HCT116 (cell line): Measurements from ENCODE around the gene NEK9. TPM values are rescaled to one million over a fixed set of nuclear protein-coding genes. Genes with fewer than 3 reads are reported as not detected.

ENCODE experiments used
- ATAC-seq: fragments of 200-7000 bp; cut with Tn5 transposase; 2 replicates; pipeline ENCODE4 v1.9.1; 2020; ENCODE audit warnings: mild to moderate bottlenecking, moderate library complexity
- BruUV-seq: library from RNA; stranded (reverse); fragments of 400-500 nt; replicated peaks from 2 replicates; lab custom pipeline; 2021; lab: Mats Ljungman, UMichigan
- CTCF ChIA-PET: fragments of 300-600 bp; sonication (Branson Sonifier 250); formaldehyde crosslinking; loops from one replicate; lab custom pipeline; 2021; ENCODE audit warnings: antibody characterized with exemption; lab: Charles Lee
- POLR2A ChIA-PET: fragments of 300-600, 350-600 bp; sonication (Branson Sonifier 250); formaldehyde crosslinking; loops from one replicate; lab custom pipeline; 2021; ENCODE audit warnings: antibody characterized with exemption; lab: Charles Lee
- RAD21 ChIA-PET, 2 experiments: fragments of 300-600 bp; sonication (Branson Sonifier 250); formaldehyde crosslinking; loops; one replicate each; lab custom pipeline; 2023; ENCODE audit warnings: low total read pairs in 2 of 2; ENCODE audit not compliant: uncharacterized antibody in 2 of 2, unreplicated experiment in 2 of 2, low non-redundant PET in 1 of 2; lab: Charles Lee
- DNase-seq: peaks from one replicate; pipeline ENCODE4 v3.0.0-alpha.2; 2010; ENCODE audit warnings: low read depth, low spot score
- H2AFZ ChIP-seq: fragments of 200-600 bp; shearing (Covaris generic), sonication (generic); 2 replicates; pipeline ENCODE4 v1.6.1; 2017; ENCODE audit warnings: low read depth, mixed run types, mixed read lengths, antibody characterized with exemption, low read length; ENCODE audit not compliant: poor library complexity, severe bottlenecking
- H3K27ac ChIP-seq: 2 replicates; pipeline ENCODE4 v1.5.1; 2012; ENCODE audit warnings: low read depth, low read length
- H3K27me3 ChIP-seq: fragments of 200-600 bp; sonication (generic); 2 replicates; pipeline ENCODE4 v1.6.1; 2016; ENCODE audit warnings: mixed run types, low read length, mixed read lengths; ENCODE audit not compliant: insufficient read depth
- H3K36me3 ChIP-seq, 2 experiments: fragments of 200-500 bp in 1 of 2; fragments of 200-600 bp in 1 of 2; sonication (Bioruptor generic) in 1 of 2; sonication (generic) in 1 of 2; 2 replicates each; pipeline versions ENCODE4 v1.5.1 to v1.6.1; 2014 to 2016; ENCODE audit warnings: low read length in 2 of 2, inconsistent platforms in 1 of 2, mixed read lengths in 1 of 2, mixed run types in 1 of 2; ENCODE audit not compliant: insufficient read depth in 2 of 2, control insufficient read depth in 1 of 2
- H3K4me1 ChIP-seq, 2 experiments: fragments of 200-600 bp in 1 of 2; sonication (generic) in 1 of 2; 2 replicates each; pipeline versions ENCODE4 v1.5.1 to v1.6.1; 2012 to 2017; ENCODE audit warnings: low read length in 2 of 2, inconsistent platforms in 1 of 2, mild to moderate bottlenecking in 1 of 2, mixed read lengths in 1 of 2, mixed run types in 1 of 2, moderate library complexity in 1 of 2; ENCODE audit not compliant: insufficient read depth in 2 of 2, control insufficient read depth in 1 of 2
- H3K4me2 ChIP-seq: fragments of 200-600 bp; sonication (generic); 2 replicates; pipeline ENCODE4 v1.6.1; 2017; ENCODE audit warnings: mixed run types, low read length, mixed read lengths
- H3K4me3 ChIP-seq, 2 experiments: fragments of 200-600 bp in 1 of 2; sonication (generic) in 1 of 2; replicated peaks in 1 of 2; 2 replicates each; pipeline ENCODE4 v1.5.1; 2011 to 2016; ENCODE audit warnings: low read length in 2 of 2, control low read depth in 1 of 2, low read depth in 1 of 2, mild to moderate bottlenecking in 1 of 2, mixed read lengths in 1 of 2, mixed run types in 1 of 2
- H3K79me2 ChIP-seq: fragments of 200-600 bp; sonication (generic); 2 replicates; pipeline ENCODE4 v1.6.1; 2017; ENCODE audit warnings: mild to moderate bottlenecking, mixed run types, low read length, moderate library complexity, mixed read lengths; ENCODE audit not compliant: insufficient read depth
- H3K9ac ChIP-seq: fragments of 200-600 bp; sonication (generic); 2 replicates; pipeline ENCODE4 v1.6.1; 2016; ENCODE audit warnings: low read length, mixed read lengths
- H3K9me2 ChIP-seq: fragments of 200-600 bp; sonication (generic), shearing (Covaris generic); 2 replicates; pipeline ENCODE4 v1.6.1; 2017; ENCODE audit warnings: mixed run types, mild to moderate bottlenecking, moderate library complexity; ENCODE audit not compliant: insufficient read depth
- H3K9me3 ChIP-seq, 2 experiments: fragments of 200-500 bp in 1 of 2; fragments of 200-600 bp in 1 of 2; sonication (Bioruptor generic) in 1 of 2; sonication (generic) in 1 of 2; 2 replicates each; pipeline ENCODE4 v1.6.1; 2014 to 2017; ENCODE audit warnings: low read length in 2 of 2, mixed read lengths in 2 of 2, inconsistent platforms in 1 of 2, low read depth in 1 of 2, mild to moderate bottlenecking in 1 of 2, mixed run types in 1 of 2, moderate library complexity in 1 of 2; ENCODE audit not compliant: control insufficient read depth in 1 of 2, insufficient read depth in 1 of 2
- H4K20me1 ChIP-seq: fragments of 200-600 bp; sonication (generic), shearing (Covaris generic); 2 replicates; pipeline ENCODE4 v1.6.1; 2017; ENCODE audit warnings: mixed run types, mild to moderate bottlenecking, moderate library complexity; ENCODE audit not compliant: insufficient read depth
- CEBPB ChIP-seq: IDR thresholded peaks from 2 replicates; pipeline ENCODE4 v1.6.1; 2012; ENCODE audit warnings: low read depth
- EGR1 ChIP-seq: IDR thresholded peaks from 2 replicates; pipeline ENCODE4 v1.6.1; 2012; ENCODE audit warnings: low read depth
- JUND ChIP-seq: IDR thresholded peaks from 2 replicates; pipeline ENCODE4 v1.6.1; 2012
- POLR2A ChIP-seq: IDR thresholded peaks from 2 replicates; pipeline ENCODE4 v1.7.0; 2011; ENCODE audit warnings: borderline replicate concordance; ENCODE audit not compliant: insufficient read depth, insufficient read length; ENCODE audit errors: extremely low read depth
- REST ChIP-seq: IDR thresholded peaks from 2 replicates; pipeline ENCODE4 v1.6.1; 2012; ENCODE audit warnings: low read depth
- SP1 ChIP-seq: IDR thresholded peaks from 2 replicates; pipeline ENCODE4 v1.6.1; 2012; ENCODE audit warnings: low read depth
- ZNF274 ChIP-seq: fragments of 200-500 bp; sonication (Bioruptor generic); IDR thresholded peaks from 2 replicates; pipeline ENCODE4 v1.6.1; 2014; ENCODE audit warnings: mild to moderate bottlenecking, low read depth, low read length, inconsistent platforms
- intact Hi-C: fragments of 100-400 bp; cut with micrococcal nuclease; formaldehyde crosslinking; loops from 2 replicates; pipeline ENCODE4 v1.10.0; 2022
- total RNA-seq: library from RNA; stranded (reverse); gene quantifications from one replicate; pipeline ENCODE4 v1.2.1, GENCODE V29; 2021; ENCODE audit not compliant: unreplicated experiment

NEK9 gene
- total RNA-seq, 1 experiment from 2014 or later, result 64.4 TPM

- no peaks in the 10 kb centered on the region for H4K20me1 ChIP-seq
- DNase-seq, result no peak
- no peak overlapping the region for H3K4me3 ChIP-seq
- peaks cover 0 to 4% of the 10 kb centered on the region in 2 experiments; a peak in 1 of 4 replicates for H3K4me1 ChIP-seq
- H3K27ac ChIP-seq, result no peak overlapping the region
- intact Hi-C loops, result no loop called here
- no peaks in the 10 kb centered on the region for H3K27me3 ChIP-seq
- H3K4me2 ChIP-seq, result no peak overlapping the region
- H2AFZ ChIP-seq, result no peak overlapping the region
- no peaks in the 10 kb centered on the region for H3K9me2 ChIP-seq
- TF ChIP-seq REST (no peak), CEBPB (no peak), SP1 (no peak), JUND (no peak), POLR2A (no peak), ZNF274 (no peak), EGR1 (no peak)
- peaks cover 97% of the 10 kb centered on the region for H3K79me2 ChIP-seq
- ATAC-seq, result no peak
- POLR2A ChIA-PET, result no interaction called here
- no peaks in the 10 kb centered on the region for H3K36me3 ChIP-seq
- RAD21 ChIA-PET, result no interaction called here
- no TSS peak for BruUV-seq
- H3K9ac ChIP-seq, result no peak overlapping the region
- no peaks in the 10 kb centered on the region for H3K9me3 ChIP-seq
- CTCF ChIA-PET, result no interaction called here
Observed at GRCh38 chr14:75167325-75167724, 40.5 kb upstream of the NEK9 start.
